Fibroblast of villous mesenchyme (primary cell): ENCODE data around the gene CT45A8. TPM values are rescaled to one million over a fixed set of nuclear protein-coding genes. Genes with fewer than 3 reads are reported as not detected.

Experiments
- total RNA-seq: library from RNA; depleted of rRNA; stranded (reverse); fragments of >200 nt; gene quantifications from 2 replicates; pipeline ENCODE4 v1.2.3, GENCODE V29; 2012

The CT45A8 gene
- total RNA-seq, 1 donor = not detected

Other genes starting within 250 kb of the CT45A8 start
- gene CT45A1, start 140.9 kb downstream of the CT45A8 start, total RNA-seq = not detected in 2 replicates
- not detected in 2 replicates for gene CT45A3, start 86.3 kb downstream of the CT45A8 start, total RNA-seq
- gene CT45A5, start 69.0 kb downstream of the CT45A8 start, total RNA-seq = not detected in 2 replicates
- gene CT45A6, start 51.8 kb downstream of the CT45A8 start, total RNA-seq = not detected in 2 replicates
- not detected in 2 replicates for gene CT45A2, start 34.5 kb downstream of the CT45A8 start, total RNA-seq
- gene CT45A7, start 17.3 kb downstream of the CT45A8 start, total RNA-seq = not detected in 2 replicates
- gene CT45A9, start 17.3 kb upstream of the CT45A8 start, total RNA-seq = not detected in 2 replicates
- not detected in 2 replicates for gene CT45A10, start 38.9 kb upstream of the CT45A8 start, total RNA-seq
- gene SAGE1, start 39.2 kb upstream of the CT45A8 start, total RNA-seq = not detected in 2 replicates
- 20.0 and 33.2 TPM in 2 replicates for gene MMGT1, start 119.5 kb upstream of the CT45A8 start, total RNA-seq
- gene SLC9A6, start 130.9 kb upstream of the CT45A8 start, total RNA-seq = 18.0 and 28.5 TPM in 2 replicates